ENCODE results near the gene LSM7.

- no peak for TF ChIP-seq CTCF (IDR thresholded peaks at IDR 0.05)
- TF ChIP-seq EZH2 (IDR thresholded peaks at IDR 0.05): no peak
Measured at GRCh38 chr19:2326699-2327360, 1.6 kb downstream of the LSM7 start.
